ENCODE measurements around the gene KIF1B.

The KIF1B gene, protein sequence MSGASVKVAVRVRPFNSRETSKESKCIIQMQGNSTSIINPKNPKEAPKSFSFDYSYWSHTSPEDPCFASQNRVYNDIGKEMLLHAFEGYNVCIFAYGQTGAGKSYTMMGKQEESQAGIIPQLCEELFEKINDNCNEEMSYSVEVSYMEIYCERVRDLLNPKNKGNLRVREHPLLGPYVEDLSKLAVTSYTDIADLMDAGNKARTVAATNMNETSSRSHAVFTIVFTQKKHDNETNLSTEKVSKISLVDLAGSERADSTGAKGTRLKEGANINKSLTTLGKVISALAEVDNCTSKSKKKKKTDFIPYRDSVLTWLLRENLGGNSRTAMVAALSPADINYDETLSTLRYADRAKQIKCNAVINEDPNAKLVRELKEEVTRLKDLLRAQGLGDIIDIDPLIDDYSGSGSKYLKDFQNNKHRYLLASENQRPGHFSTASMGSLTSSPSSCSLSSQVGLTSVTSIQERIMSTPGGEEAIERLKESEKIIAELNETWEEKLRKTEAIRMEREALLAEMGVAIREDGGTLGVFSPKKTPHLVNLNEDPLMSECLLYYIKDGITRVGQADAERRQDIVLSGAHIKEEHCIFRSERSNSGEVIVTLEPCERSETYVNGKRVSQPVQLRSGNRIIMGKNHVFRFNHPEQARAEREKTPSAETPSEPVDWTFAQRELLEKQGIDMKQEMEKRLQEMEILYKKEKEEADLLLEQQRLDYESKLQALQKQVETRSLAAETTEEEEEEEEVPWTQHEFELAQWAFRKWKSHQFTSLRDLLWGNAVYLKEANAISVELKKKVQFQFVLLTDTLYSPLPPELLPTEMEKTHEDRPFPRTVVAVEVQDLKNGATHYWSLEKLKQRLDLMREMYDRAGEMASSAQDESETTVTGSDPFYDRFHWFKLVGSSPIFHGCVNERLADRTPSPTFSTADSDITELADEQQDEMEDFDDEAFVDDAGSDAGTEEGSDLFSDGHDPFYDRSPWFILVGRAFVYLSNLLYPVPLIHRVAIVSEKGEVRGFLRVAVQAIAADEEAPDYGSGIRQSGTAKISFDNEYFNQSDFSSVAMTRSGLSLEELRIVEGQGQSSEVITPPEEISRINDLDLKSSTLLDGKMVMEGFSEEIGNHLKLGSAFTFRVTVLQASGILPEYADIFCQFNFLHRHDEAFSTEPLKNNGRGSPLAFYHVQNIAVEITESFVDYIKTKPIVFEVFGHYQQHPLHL (N-terminal part only)

GRCh38 chr1:10209905-10210810 is at the start of gene KIF1B:
TSS of gene KIF1B (plus strand) at chr1:10210570. CDS start at chr1:10232329, 21,759 bp downstream.
- peak; percentile 86 to 100 (median 97) for DNase-seq

DNA sequence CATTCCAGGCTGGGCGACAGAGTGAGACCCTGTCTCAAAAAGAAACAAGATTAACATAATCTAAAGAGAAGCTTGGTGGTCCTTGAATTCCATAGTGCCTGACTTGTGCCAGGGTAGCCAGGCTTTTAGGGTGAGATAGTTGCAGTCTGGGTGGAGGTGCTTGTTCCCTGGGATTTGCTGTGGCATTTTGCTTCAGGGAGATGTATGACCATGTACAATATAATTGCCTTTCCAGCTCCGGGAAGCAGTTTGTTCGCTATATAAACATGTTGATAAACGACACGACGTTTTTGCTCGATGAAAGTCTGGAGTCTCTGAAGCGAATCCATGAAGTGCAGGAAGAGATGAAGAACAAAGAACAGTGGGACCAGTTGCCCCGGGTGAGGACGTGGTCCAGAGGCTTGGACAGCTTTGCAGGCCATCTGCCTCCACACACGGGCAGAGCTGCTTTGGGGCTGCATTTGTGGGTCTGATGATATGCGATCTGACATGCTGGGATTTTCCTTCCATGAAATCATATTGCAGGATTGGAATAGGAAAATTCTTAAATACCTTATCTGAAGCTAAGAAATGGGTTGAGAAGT is 49.4 kb upstream of the KIF1B start:
- peak in 29 of 51 donors; percentile 5 to 66 (median 33) for DNase-seq

DNA sequence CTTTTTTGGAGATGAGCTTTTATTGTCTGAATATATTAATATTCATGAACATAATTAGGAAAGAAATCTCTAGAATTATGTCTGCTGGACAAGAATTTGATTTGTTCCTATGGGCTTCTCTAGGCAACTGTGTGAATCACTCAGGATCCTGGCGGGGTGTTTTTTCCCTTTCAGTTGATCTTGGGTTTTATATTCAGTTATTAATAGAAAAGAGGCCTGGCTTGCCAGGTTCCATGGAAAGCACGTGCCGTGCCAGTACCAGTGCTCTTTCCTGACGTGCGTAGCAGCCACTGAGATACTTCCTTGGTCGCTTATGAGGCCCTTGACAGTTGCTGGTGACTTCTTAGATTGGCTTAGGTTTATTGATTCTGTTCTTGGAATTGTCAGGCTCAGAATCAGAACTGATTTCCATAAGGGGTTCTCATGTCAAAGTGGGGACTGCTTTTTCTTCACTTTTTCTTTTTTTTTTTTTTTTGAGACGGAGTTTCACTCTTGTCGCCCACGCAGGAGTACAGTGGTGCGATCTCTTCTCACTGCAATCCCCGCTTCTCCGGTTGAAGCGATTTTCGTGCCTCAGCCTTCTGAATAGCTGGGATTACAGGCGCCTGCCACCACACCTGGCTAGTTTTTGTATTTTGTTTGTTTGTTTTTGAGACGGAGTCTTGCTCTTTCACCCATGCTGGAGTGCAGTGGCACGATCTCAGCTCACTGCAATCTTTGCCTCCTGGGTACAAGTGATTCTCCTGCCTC is 48.7 kb upstream of the KIF1B start:
- DNase-seq: peak in 5 of 51 donors; percentile 5 to 60 (median 21)

GRCh38 chr1:10168912-10169514 is 41.4 kb upstream of the KIF1B start:
- no peak for DNase-seq

- no peak for DNase-seq
These were observed 40.2 kb upstream of the KIF1B start for GRCh38 chr1:10170239-10170574.

GRCh38 chr1:10171105-10171767 is 39.1 kb upstream of the KIF1B start:
- no peak for DNase-seq

GRCh38 chr1:10171995-10172669 is 38.2 kb upstream of the KIF1B start:
- DNase-seq: no peak

- DNase-seq: no peak
These were observed 36.8 kb upstream of the KIF1B start for GRCh38 chr1:10173582-10173981.

GRCh38 chr1:10177876-10178275 is 32.5 kb upstream of the KIF1B start:
- no peak for DNase-seq

DNA sequence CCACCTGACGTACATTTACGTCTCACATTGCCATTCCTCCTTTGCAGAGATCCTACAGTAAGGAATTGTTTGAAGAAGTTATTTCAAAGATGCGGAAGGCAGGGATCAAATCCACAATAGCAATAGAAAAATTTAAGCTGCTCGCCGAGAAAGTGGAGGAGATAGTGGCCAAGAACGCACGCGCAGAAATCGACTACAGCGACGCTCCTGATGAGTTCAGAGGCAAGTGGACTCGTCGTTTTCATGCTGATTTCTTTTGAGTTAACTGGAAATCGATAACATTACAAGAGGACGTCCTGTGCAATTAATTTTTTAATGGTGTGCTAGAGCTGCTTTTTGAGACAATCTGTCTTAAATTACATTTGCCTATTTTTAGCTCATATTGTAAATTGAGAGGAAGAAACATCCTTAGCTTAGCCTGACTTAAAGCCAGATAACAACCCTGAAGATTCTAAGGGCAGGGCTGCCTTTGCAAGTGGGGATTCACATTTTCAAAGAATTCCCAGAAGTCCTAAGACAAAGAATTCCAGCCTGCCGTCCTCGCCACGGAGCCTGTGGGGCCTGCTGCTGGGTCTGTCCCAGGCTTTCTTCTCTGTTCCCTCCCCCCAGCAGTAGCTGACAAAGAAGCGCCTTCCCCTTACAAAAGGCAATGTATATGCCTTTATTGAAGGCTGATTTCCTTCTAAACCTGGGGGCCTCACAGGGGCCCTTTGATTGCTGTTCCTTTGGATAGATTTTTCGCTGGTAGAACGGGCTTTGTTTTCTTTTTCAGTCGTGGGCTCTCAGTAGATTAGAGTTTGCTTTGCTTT is 31.6 kb upstream of the KIF1B start:
- peak in 14 of 51 donors; percentile 2 to 47 (median 12) for DNase-seq

GRCh38 chr1:10179406-10180091 is 30.8 kb upstream of the KIF1B start:
- peak in 35 of 51 donors; percentile 5 to 68 (median 28) for DNase-seq

- DNase-seq: no peak
These were observed 29.2 kb upstream of the KIF1B start for GRCh38 chr1:10181154-10181553.

DNA sequence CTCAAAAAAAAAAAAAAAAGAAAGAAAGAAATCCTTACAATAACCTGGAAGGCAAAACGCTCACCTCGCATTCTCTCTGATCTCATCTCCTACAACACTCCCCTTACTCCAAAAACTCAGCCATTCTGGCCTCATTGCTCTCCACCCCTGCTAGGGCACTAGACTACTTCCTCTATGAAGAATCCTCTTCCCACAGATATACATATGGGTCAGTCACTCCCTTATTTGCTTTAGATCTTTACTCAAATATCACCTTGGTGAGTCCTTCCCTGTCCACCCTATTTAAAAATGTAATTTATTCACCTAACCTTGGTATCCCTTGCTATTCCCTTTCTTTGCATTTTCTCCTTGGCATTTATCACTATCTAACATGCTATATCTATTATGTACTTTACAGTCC is 24.6 kb upstream of the KIF1B start:
- DNase-seq: no peak

DNA sequence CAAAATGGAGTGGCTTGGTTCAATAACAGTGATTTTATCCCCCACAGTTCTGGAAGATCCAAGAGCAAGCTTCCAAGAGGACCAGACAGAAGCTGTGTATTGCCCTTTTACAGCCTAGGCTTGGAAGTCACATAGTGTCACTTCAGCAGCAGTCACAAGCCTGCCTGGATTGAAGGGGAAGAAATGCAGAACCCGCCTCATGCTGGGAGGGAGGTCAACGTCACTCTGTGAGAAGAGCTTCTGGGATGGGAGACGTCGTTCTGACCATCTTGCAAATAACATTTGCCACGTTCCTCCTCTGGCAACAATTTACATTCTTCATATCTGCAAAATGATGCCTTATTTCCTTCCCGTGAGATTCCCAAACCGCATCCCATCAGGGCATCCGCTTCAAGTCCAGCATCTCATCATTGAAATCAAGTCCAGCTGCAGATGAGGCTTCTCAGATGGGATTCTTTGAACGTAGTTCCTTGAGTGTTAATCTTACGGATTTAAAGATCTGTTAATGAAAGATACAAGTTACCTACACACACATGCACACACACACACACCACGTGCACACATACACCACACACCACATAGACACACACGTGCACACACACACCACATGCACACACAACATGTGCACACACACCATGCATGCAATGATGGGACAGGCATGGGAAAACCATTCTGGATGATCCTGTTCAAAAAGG is 23.9 kb upstream of the KIF1B start:
- no peak for DNase-seq

- DNase-seq: no peak
These were observed 23.4 kb upstream of the KIF1B start for GRCh38 chr1:10187026-10187334.

GRCh38 chr1:10188133-10188650 is 22.2 kb upstream of the KIF1B start:
- DNase-seq: no peak

Data from hypothalamus (tissue), 51 donors.